Epithelial cell of proximal tubule (primary cell): ENCODE results near the gene RASA3. TPM values are rescaled to one million over a fixed set of nuclear protein-coding genes. Genes with fewer than 3 reads are reported as not detected.
"Not testable (repeated sequence)": the region's sequence is repeated elsewhere in the genome, so short reads cannot be mapped to it uniquely, and the experiment has no call there.

Experiments
- DNase-seq: peaks from one replicate; pipeline ENCODE4 v3.0.0-alpha.2; 2011; ENCODE audit warnings: low read depth
- H3K4me3 ChIP-seq: 2 replicates; pipeline ENCODE4 v1.5.1; 2011; ENCODE audit warnings: low read depth, mild to moderate bottlenecking, low read length
- total RNA-seq: library from RNA; depleted of rRNA; stranded (reverse); fragments of >200 nt; gene quantifications from 2 replicates; pipeline ENCODE4 v1.2.3, GENCODE V29; 2015
- TF ChIP-seq, protein P1 (sequence below): conservative IDR thresholded peaks from 2 replicates; pipeline ENCODE4 v1.5.1; 2012; ENCODE audit warnings: low read depth, mild to moderate bottlenecking, low read length

Gene RASA3
- total RNA-seq, 1 donor from 2014 or later: 25.7 TPM

DNA sequence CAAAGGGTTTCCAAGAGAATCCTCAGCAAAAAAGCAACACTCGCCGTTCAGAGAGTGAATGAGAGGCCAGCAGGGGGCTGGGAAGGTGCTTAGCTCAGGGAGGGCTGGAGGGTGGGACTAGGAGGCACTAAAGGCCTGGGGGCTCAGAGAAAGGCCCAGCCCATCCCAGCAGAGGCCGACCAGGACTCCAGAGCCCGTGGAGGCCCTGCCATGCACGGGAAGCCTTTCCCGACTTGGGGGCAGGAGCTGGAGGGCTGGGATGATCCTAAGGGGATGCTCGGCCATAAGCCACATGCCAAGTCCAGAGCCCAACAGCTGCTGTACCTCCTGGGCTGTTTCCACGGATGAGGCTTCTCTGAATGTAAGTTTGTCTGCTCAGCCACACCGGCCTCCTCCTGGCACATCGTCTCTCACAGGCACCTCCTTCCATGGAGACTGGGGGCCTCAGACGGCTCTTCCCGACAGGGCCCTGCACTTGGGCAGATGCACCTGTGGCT lies 19.5 kb downstream of the RASA3 start:
- TF ChIP-seq, protein P1, sequence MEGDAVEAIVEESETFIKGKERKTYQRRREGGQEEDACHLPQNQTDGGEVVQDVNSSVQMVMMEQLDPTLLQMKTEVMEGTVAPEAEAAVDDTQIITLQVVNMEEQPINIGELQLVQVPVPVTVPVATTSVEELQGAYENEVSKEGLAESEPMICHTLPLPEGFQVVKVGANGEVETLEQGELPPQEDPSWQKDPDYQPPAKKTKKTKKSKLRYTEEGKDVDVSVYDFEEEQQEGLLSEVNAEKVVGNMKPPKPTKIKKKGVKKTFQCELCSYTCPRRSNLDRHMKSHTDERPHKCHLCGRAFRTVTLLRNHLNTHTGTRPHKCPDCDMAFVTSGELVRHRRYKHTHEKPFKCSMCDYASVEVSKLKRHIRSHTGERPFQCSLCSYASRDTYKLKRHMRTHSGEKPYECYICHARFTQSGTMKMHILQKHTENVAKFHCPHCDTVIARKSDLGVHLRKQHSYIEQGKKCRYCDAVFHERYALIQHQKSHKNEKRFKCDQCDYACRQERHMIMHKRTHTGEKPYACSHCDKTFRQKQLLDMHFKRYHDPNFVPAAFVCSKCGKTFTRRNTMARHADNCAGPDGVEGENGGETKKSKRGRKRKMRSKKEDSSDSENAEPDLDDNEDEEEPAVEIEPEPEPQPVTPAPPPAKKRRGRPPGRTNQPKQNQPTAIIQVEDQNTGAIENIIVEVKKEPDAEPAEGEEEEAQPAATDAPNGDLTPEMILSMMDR: no peak
- no peak for DNase-seq
- H3K4me3 ChIP-seq: no peak overlapping the region

DNA sequence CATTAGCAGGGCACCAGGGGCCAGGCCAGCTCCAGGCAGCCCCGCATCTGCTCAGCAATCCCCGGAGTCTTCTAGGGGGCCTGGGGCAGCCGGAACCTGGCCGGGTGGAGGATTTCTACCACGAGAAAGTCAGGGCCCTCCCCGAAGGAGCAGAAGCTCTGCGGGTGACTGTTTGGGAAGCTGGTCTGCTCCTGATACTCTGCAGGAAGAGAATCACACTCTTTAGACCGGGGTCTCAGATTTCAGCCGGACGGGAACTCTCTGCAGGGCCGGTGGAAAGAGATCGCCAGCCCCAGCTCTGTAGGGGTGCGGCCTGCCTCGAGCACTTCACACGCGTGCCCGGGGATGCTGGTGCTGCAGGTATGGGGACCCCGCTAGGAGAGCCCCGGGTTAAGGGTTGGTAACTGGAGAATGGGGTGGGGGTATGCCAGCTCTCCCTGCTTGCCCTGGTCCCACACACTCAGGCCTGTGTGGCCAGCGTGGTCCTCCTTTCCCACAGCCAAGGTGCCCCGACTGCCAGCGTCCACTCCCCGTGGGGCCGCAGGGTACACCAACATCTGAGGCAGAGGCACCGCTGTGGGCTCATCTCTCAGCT lies 20.1 kb downstream of the RASA3 start:
- no peak for DNase-seq
- TF ChIP-seq, protein P1: no peak
- no peak overlapping the region for H3K4me3 ChIP-seq

GRCh38 chr13:114111577-114111976 lies 20.8 kb downstream of the RASA3 start:
- TF ChIP-seq, protein P1: no peak
- no peak for DNase-seq
- H3K4me3 ChIP-seq: no peak overlapping the region

- not testable (repeated sequence) for H3K4me3 ChIP-seq, DNase-seq
These were observed 21.6 kb downstream of the RASA3 start for GRCh38 chr13:114110830-114111189.

GRCh38 chr13:114110091-114110829 lies 22.2 kb downstream of the RASA3 start:
- DNase-seq: no peak
- H3K4me3 ChIP-seq: no peak overlapping the region
- TF ChIP-seq, protein P1: no peak

DNA sequence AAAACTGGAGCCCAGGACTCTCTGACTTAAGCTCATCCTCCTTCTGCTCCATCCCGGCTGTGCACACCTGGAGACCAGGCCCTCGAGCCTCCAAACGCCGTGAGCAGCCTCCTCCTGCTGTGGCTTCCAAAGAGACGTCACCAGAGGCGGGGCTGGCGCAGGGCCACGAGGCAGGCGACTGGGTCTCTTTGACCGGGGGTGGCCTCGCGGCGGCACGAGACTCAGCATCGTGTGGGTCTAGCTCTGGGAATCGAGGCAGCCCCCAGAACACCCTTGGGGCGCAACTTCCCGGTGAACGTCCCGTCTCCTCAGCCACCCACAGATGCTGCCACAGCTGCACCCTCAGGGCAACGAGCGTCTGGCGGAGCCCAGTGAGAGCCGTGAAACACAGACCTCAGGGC lies 22.8 kb downstream of the RASA3 start:
- H3K4me3 ChIP-seq: no peak overlapping the region
- TF ChIP-seq, protein P1: no peak
- DNase-seq: no peak

DNA sequence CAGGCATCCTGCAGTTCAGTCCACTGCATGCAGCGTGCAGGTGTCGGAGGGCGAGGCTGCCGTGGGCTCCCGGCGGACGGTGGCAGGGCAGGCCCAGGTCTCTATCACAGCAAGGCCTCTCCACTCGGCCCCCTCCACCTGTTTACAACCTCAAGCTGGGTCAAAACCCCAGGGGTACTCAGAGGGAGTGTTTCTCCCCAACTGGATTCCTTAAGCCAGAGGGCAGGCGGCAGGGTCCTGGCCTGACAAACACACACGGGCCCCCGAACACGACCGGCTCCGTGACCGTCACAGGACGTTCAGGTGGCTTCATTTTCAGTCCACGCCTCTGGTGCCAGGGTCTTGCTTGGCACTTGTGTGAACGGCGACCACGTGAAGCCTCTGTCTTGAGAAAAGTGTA lies 23.5 kb downstream of the RASA3 start:
- TF ChIP-seq, protein P1: no peak
- no peak for DNase-seq

More for the DNA sequence above, 23.5 kb downstream of the RASA3 start:
- H3K4me3 ChIP-seq: no peak overlapping the region
